ENCODE measurements around the gene EIF2S3B. TPM values are rescaled to one million over a fixed set of nuclear protein-coding genes. Genes with fewer than 3 reads are reported as not detected.

EIF2S3B gene
- total RNA-seq, 4 donors from 2014 or later = 0.40 to 0.87 (median 0.81) TPM

DNA sequence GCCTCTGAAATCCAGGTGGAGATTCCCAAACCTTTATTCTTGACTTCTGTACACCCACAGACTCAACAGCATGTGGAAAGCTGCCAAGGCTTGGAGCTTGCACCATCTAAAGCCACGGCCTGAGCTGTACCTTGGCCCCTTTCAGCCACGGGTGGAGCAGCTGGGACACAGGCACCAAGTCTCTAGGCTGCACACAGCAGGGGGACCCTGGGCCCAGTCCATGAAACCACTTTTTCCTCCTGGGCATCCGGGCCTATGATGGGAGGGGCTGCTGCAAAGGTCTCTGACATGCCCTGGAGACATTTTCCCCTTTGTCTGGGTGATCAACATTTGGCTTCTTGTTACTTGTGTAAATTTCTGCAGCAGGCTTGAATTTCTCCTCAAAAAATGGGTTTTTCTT lies 32.0 kb downstream of the EIF2S3B start:
- Histone ChIP-seq H3K36me3 (no peaks in the 10 kb centered on the region), H3K4me3 (no peak overlapping the region), H3K27ac (no peak overlapping the region), H3K4me1 (no peaks in the 10 kb centered on the region), H3K27me3 (no peaks in the 10 kb centered on the region), H3K9me3 (no peaks in the 10 kb centered on the region)
- ATAC-seq = no peak
- no peak for TF ChIP-seq EP300 (IDR thresholded peaks at IDR 0.05)
- no peak for TF ChIP-seq POLR2A (IDR thresholded peaks at IDR 0.05)
- TF ChIP-seq CTCF (IDR thresholded peaks at IDR 0.05) = no peak
- no peak for TF ChIP-seq POLR2AphosphoS5 (IDR thresholded peaks at IDR 0.05)
- 29% methylated on average over 1 of the region's 3 CpGs; no CpG with 5 or more reads in 1 of the 2 donors for WGBS, 2 donors (ENCODE audit: low coverage in 1 of 2)

DNA sequence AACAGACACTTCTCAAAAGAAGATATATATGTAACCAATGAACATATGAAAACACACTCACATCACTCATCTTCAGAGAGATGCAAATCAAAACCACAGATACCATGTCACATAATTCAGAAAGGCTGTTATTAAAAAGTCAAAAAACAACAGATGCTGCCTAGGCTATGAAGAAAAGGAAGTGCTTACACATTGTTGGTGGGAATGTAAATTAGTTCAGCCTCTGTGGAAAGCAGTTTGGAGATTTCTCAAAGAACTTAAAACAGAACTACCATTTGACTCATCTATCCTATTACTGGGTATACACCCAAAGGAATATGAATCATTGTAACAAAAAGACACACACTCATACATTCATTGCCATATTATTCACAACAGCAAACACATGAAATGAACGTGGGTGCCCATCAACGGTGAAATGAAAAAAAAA lies 35.1 kb downstream of the EIF2S3B start:
- no peak for ATAC-seq
- H3K27ac ChIP-seq = no peak overlapping the region
- no peaks in the 10 kb centered on the region for H3K9me3 ChIP-seq
- H3K4me3 ChIP-seq = no peak overlapping the region
- TF ChIP-seq POLR2AphosphoS5 (IDR thresholded peaks at IDR 0.05) = no peak
- TF ChIP-seq EP300 (IDR thresholded peaks at IDR 0.05) = no peak
- no peak for TF ChIP-seq CTCF (IDR thresholded peaks at IDR 0.05)
- TF ChIP-seq POLR2A (IDR thresholded peaks at IDR 0.05) = no peak
- 67 to 78% methylated on average over 2 of the region's 2 CpGs for WGBS, 2 donors (ENCODE audit: low coverage in 1 of 2)
- H3K27me3 ChIP-seq = no peaks in the 10 kb centered on the region
- H3K4me1 ChIP-seq = no peaks in the 10 kb centered on the region
- H3K36me3 ChIP-seq = no peaks in the 10 kb centered on the region

- no peaks in the 10 kb centered on the region for H3K36me3 ChIP-seq
- no peaks in the 10 kb centered on the region for H3K9me3 ChIP-seq
- ATAC-seq = no peak
- no peaks in the 10 kb centered on the region for H3K4me1 ChIP-seq
- TF ChIP-seq EP300 (IDR thresholded peaks at IDR 0.05) (no peak), POLR2AphosphoS5 (IDR thresholded peaks at IDR 0.05) (no peak), POLR2A (IDR thresholded peaks at IDR 0.05) (no peak)
- no peak overlapping the region for H3K27ac ChIP-seq
- WGBS, 2 donors (ENCODE audit: low coverage in 1 of 2) = 70 to 83% methylated on average over 7 of the region's 7 CpGs
- no peaks in the 10 kb centered on the region for H3K27me3 ChIP-seq
- H3K4me3 ChIP-seq = no peak overlapping the region
These were observed 37.8 kb downstream of the EIF2S3B start for GRCh38 chr12:10543499-10543898.

- Histone ChIP-seq H3K4me1 (no peaks in the 10 kb centered on the region), H3K9me3 (no peaks in the 10 kb centered on the region), H3K27ac (no peak overlapping the region), H3K36me3 (no peaks in the 10 kb centered on the region), H3K4me3 (no peak overlapping the region), H3K27me3 (no peaks in the 10 kb centered on the region)
- TF ChIP-seq EP300 (IDR thresholded peaks at IDR 0.05) (no peak), CTCF (IDR thresholded peaks at IDR 0.05) (no peak), POLR2AphosphoS5 (IDR thresholded peaks at IDR 0.05) (no peak), POLR2A (IDR thresholded peaks at IDR 0.05) (no peak)
- 95 to 97% methylated on average over 6 to 10 of the region's 25 CpGs for WGBS, 2 donors (ENCODE audit: low coverage in 1 of 2)
- ATAC-seq = no peak
These were observed 45.7 kb downstream of the EIF2S3B start for GRCh38 chr12:10551375-10551774.

GRCh38 chr12:10553148-10553547 lies 47.5 kb downstream of the EIF2S3B start:
- Histone ChIP-seq H3K4me3 (no peak overlapping the region), H3K27me3 (no peaks in the 10 kb centered on the region), H3K4me1 (no peaks in the 10 kb centered on the region), H3K36me3 (no peaks in the 10 kb centered on the region), H3K27ac (no peak overlapping the region), H3K9me3 (no peaks in the 10 kb centered on the region)
- WGBS, 2 donors (ENCODE audit: low coverage in 1 of 2) = 60 to 93% methylated on average over 1 of the region's 1 CpG
- no peak for TF ChIP-seq POLR2A (IDR thresholded peaks at IDR 0.05)
- no peak for TF ChIP-seq POLR2AphosphoS5 (IDR thresholded peaks at IDR 0.05)
- TF ChIP-seq CTCF (IDR thresholded peaks at IDR 0.05) = no peak
- no peak for TF ChIP-seq EP300 (IDR thresholded peaks at IDR 0.05)
- ATAC-seq = no peak

Measured in gastroesophageal sphincter (tissue), 4 donors.